ENCODE measurements around the gene TTC34. TPM values are rescaled to one million over a fixed set of nuclear protein-coding genes. Genes with fewer than 3 reads are reported as not detected.

Gene TTC34
- total RNA-seq, 1 experiment from 2014 or later = 0.61 TPM

DNA sequence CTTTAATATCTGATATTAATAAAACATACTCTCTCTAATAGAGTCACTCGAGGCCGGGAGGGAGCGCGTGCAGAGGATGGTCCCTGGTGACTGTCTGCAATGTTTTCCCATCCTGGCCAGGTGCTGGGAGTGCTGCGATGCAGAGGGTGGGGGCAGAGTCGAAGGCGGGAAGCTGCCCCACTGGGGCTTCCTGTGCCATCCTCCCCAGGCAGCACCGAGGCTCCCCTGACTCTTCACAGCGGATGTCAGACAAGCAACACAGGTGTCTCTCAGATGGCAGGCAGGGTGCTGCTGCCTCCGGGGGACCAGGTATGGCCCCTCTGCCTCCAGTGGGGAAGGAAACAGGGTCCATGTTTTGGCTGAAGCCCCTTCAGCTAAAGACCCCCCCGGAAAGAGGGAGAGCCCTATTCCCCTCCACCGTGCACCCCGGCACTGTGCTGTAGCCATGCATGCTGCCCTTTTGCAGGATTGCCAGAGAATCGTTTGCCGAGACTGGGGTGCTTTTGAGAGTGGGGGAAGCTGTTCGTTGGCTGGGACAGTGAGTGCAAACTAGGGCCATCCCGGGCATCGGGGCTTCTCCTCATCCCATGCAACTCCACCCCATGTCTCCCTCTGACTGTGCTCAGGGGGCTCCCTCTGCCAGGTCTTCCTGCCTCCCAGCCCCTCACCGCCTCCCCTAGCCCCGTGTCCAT is 32.1 kb upstream of the TTC34 start:
- CTCF ChIA-PET = no interaction called here
- no peak overlapping the region for H3K27ac Mint-ChIP-seq
- peaks cover 29% of the 10 kb centered on the region for H3K9me3 Mint-ChIP-seq
- DNase-seq (ENCODE audit: low spot score) (no peak), ATAC-seq (no peak)
- no peaks in the 10 kb centered on the region for H3K4me1 Mint-ChIP-seq
- TF ChIP-seq, protein P1, sequence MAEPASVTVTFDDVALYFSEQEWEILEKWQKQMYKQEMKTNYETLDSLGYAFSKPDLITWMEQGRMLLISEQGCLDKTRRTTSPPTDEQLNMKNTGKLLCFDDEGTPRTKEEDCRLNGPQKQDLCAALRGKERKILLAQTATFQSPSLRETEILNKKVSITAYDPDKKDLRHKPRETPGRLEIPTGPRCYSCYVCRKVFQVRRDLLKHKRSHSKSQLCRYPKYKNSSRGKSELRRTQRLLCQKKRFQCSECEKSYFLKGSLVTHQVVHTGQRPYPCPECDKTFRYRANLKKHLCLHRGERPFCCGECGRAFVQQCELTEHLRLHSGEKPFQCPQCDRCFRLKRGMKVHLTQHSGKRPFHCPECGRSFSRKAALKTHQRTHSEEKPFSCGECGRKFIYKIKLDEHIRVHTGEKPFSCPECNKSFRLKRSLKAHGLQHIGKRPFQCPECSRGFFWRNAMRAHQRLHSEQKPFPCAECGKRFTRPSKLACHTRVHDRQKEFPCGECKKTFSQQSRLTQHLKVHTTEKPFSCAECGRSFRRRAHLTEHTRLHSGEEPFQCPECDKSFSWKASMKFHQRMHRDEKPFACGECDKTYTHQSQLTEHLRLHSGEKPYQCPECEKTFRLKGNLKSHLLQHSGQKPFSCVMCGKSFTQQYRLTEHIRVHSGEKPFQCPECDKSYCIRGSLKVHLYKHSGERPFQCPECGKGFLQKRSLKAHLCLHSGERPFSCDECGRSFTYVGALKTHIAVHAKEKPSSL (CRISPR knock-in tag; conservative IDR thresholded peaks at IDR 0.05) = no peak
- no peak for TF ChIP-seq SMAD4 (CRISPR knock-in tag; IDR thresholded peaks at IDR 0.05)
- no peak for TF ChIP-seq ZNF317 (CRISPR knock-in tag; IDR thresholded peaks at IDR 0.05; ENCODE audit: borderline replicate concordance, low read depth)
- TF ChIP-seq, protein P2, sequence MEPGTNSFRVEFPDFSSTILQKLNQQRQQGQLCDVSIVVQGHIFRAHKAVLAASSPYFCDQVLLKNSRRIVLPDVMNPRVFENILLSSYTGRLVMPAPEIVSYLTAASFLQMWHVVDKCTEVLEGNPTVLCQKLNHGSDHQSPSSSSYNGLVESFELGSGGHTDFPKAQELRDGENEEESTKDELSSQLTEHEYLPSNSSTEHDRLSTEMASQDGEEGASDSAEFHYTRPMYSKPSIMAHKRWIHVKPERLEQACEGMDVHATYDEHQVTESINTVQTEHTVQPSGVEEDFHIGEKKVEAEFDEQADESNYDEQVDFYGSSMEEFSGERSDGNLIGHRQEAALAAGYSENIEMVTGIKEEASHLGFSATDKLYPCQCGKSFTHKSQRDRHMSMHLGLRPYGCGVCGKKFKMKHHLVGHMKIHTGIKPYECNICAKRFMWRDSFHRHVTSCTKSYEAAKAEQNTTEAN (CRISPR knock-in tag; IDR thresholded peaks at IDR 0.05) = no peak
- no peak for TF ChIP-seq JUN (CRISPR knock-in tag; IDR thresholded peaks at IDR 0.05)
- no peak for TF ChIP-seq NR1H2 (CRISPR knock-in tag; IDR thresholded peaks at IDR 0.05)
- TF ChIP-seq, protein P3, sequence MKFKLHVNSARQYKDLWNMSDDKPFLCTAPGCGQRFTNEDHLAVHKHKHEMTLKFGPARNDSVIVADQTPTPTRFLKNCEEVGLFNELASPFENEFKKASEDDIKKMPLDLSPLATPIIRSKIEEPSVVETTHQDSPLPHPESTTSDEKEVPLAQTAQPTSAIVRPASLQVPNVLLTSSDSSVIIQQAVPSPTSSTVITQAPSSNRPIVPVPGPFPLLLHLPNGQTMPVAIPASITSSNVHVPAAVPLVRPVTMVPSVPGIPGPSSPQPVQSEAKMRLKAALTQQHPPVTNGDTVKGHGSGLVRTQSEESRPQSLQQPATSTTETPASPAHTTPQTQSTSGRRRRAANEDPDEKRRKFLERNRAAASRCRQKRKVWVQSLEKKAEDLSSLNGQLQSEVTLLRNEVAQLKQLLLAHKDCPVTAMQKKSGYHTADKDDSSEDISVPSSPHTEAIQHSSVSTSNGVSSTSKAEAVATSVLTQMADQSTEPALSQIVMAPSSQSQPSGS (CRISPR knock-in tag; IDR thresholded peaks at IDR 0.05; ENCODE audit: borderline replicate concordance, low read depth) = no peak
- TF ChIP-seq KAT7 (CRISPR knock-in tag; IDR thresholded peaks at IDR 0.05; ENCODE audit: borderline replicate concordance) = no peak
- no peak for TF ChIP-seq ZNF416 (CRISPR knock-in tag; IDR thresholded peaks at IDR 0.05)
- TF ChIP-seq ZBTB21 (CRISPR knock-in tag; IDR thresholded peaks at IDR 0.05; ENCODE audit: borderline replicate concordance) = no peak
- TF ChIP-seq GTF2I (CRISPR knock-in tag; conservative IDR thresholded peaks at IDR 0.05) = no peak
- TF ChIP-seq, protein P4, sequence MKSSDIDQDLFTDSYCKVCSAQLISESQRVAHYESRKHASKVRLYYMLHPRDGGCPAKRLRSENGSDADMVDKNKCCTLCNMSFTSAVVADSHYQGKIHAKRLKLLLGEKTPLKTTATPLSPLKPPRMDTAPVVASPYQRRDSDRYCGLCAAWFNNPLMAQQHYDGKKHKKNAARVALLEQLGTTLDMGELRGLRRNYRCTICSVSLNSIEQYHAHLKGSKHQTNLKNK (CRISPR knock-in tag; IDR thresholded peaks at IDR 0.05) = no peak
- TF ChIP-seq, protein P5, sequence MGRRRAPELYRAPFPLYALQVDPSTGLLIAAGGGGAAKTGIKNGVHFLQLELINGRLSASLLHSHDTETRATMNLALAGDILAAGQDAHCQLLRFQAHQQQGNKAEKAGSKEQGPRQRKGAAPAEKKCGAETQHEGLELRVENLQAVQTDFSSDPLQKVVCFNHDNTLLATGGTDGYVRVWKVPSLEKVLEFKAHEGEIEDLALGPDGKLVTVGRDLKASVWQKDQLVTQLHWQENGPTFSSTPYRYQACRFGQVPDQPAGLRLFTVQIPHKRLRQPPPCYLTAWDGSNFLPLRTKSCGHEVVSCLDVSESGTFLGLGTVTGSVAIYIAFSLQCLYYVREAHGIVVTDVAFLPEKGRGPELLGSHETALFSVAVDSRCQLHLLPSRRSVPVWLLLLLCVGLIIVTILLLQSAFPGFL (CRISPR knock-in tag; IDR thresholded peaks at IDR 0.05; ENCODE audit: borderline replicate concordance) = no peak
- TF ChIP-seq, protein P6, sequence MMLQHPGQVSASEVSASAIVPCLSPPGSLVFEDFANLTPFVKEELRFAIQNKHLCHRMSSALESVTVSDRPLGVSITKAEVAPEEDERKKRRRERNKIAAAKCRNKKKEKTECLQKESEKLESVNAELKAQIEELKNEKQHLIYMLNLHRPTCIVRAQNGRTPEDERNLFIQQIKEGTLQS (CRISPR knock-in tag; conservative IDR thresholded peaks at IDR 0.05) = no peak
- no peak for TF ChIP-seq NFYB (CRISPR knock-in tag; conservative IDR thresholded peaks at IDR 0.05; ENCODE audit: low read depth)
- no peak for TF ChIP-seq FOXK1 (CRISPR knock-in tag; IDR thresholded peaks at IDR 0.05)
- TF ChIP-seq, protein P7, sequence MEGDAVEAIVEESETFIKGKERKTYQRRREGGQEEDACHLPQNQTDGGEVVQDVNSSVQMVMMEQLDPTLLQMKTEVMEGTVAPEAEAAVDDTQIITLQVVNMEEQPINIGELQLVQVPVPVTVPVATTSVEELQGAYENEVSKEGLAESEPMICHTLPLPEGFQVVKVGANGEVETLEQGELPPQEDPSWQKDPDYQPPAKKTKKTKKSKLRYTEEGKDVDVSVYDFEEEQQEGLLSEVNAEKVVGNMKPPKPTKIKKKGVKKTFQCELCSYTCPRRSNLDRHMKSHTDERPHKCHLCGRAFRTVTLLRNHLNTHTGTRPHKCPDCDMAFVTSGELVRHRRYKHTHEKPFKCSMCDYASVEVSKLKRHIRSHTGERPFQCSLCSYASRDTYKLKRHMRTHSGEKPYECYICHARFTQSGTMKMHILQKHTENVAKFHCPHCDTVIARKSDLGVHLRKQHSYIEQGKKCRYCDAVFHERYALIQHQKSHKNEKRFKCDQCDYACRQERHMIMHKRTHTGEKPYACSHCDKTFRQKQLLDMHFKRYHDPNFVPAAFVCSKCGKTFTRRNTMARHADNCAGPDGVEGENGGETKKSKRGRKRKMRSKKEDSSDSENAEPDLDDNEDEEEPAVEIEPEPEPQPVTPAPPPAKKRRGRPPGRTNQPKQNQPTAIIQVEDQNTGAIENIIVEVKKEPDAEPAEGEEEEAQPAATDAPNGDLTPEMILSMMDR (IDR thresholded peaks at IDR 0.05) = no peak
- TF ChIP-seq TEAD4 (CRISPR knock-in tag; IDR thresholded peaks at IDR 0.05) = no peak
- POLR2A ChIA-PET = no interaction called here
- H3K4me3 Mint-ChIP-seq = no peak overlapping the region
- peaks cover 3% of the 10 kb centered on the region; the same call in 1 of the 2 replicates for H3K27me3 Mint-ChIP-seq (ENCODE audit: low read depth)
- peaks cover 34% of the 10 kb centered on the region for H3K36me3 Mint-ChIP-seq
